ENCODE results near the gene SPOCK1. TPM values are rescaled to one million over a fixed set of nuclear protein-coding genes. Genes with fewer than 3 reads are reported as not detected.

SPOCK1 gene
- total and polyA plus RNA-seq, 2 experiments from 2014 or later = 5.6 to 10.1 TPM

GRCh38 chr5:137402436-137403187 lies 96.5 kb downstream of the SPOCK1 start:
- H3K4me2 ChIP-seq = no peak overlapping the region
- H3K9me2 ChIP-seq (replicated peaks; ENCODE audit: insufficient read depth) = no peaks in the 10 kb centered on the region
- H2AFZ ChIP-seq = no peak overlapping the region
- no peaks in the 10 kb centered on the region for H3K36me3 ChIP-seq (replicated peaks; ENCODE audit: insufficient read depth, low read depth)
- no peaks in the 10 kb centered on the region for H3K4me1 ChIP-seq (ENCODE audit: insufficient read depth)
- no peak overlapping the region for H3K27ac ChIP-seq
- H3K4me3 ChIP-seq = no peak overlapping the region
- no peak for DNase-seq (ENCODE audit: low spot score)
- WGBS (ENCODE audit: low lambda C conversion rate, missing lambda C conversion rate) = 83% methylated on average over 5 of the region's 5 CpGs
- TF ChIP-seq EZH2phosphoT487 (IDR thresholded peaks at IDR 0.05; ENCODE audit: low read depth, severe bottlenecking, unreplicated experiment) = no peak
- no peak for TF ChIP-seq EZH2 (IDR thresholded peaks at IDR 0.05; ENCODE audit: borderline replicate concordance)
- TF ChIP-seq, protein P1, sequence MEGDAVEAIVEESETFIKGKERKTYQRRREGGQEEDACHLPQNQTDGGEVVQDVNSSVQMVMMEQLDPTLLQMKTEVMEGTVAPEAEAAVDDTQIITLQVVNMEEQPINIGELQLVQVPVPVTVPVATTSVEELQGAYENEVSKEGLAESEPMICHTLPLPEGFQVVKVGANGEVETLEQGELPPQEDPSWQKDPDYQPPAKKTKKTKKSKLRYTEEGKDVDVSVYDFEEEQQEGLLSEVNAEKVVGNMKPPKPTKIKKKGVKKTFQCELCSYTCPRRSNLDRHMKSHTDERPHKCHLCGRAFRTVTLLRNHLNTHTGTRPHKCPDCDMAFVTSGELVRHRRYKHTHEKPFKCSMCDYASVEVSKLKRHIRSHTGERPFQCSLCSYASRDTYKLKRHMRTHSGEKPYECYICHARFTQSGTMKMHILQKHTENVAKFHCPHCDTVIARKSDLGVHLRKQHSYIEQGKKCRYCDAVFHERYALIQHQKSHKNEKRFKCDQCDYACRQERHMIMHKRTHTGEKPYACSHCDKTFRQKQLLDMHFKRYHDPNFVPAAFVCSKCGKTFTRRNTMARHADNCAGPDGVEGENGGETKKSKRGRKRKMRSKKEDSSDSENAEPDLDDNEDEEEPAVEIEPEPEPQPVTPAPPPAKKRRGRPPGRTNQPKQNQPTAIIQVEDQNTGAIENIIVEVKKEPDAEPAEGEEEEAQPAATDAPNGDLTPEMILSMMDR (IDR thresholded peaks at IDR 0.05; ENCODE audit: poor library complexity) = no peak
- H4K20me1 ChIP-seq (ENCODE audit: insufficient read depth, poor library complexity, severe bottlenecking) = no peaks in the 10 kb centered on the region
- H3K27me3 ChIP-seq = no peaks in the 10 kb centered on the region
- H3K79me2 ChIP-seq = no peaks in the 10 kb centered on the region
- H3K9me3 ChIP-seq (ENCODE audit: low read depth) = no peaks in the 10 kb centered on the region

- H3K27ac ChIP-seq = no peak overlapping the region
- H3K4me3 ChIP-seq = no peak overlapping the region
- WGBS (ENCODE audit: low lambda C conversion rate, missing lambda C conversion rate) = 68% methylated on average over 2 of the region's 2 CpGs
- no peaks in the 10 kb centered on the region for H4K20me1 ChIP-seq (ENCODE audit: insufficient read depth, poor library complexity, severe bottlenecking)
- no peaks in the 10 kb centered on the region for H3K4me1 ChIP-seq (ENCODE audit: insufficient read depth)
- DNase-seq (ENCODE audit: low spot score) = no peak
- no peak overlapping the region for H2AFZ ChIP-seq
- no peaks in the 10 kb centered on the region for H3K9me3 ChIP-seq (ENCODE audit: low read depth)
- TF ChIP-seq, protein P1 (IDR thresholded peaks at IDR 0.05; ENCODE audit: poor library complexity) = no peak
- TF ChIP-seq EZH2 (IDR thresholded peaks at IDR 0.05; ENCODE audit: borderline replicate concordance) (no peak), EZH2phosphoT487 (IDR thresholded peaks at IDR 0.05; ENCODE audit: low read depth, severe bottlenecking, unreplicated experiment) (no peak)
- no peak overlapping the region for H3K4me2 ChIP-seq
- H3K36me3 ChIP-seq (replicated peaks; ENCODE audit: insufficient read depth, low read depth) = no peaks in the 10 kb centered on the region
- H3K79me2 ChIP-seq = no peaks in the 10 kb centered on the region
- no peaks in the 10 kb centered on the region for H3K9me2 ChIP-seq (replicated peaks; ENCODE audit: insufficient read depth)
- no peaks in the 10 kb centered on the region for H3K27me3 ChIP-seq
Measured at GRCh38 chr5:137401946-137402345, 97.2 kb downstream of the SPOCK1 start.

- no peaks in the 10 kb centered on the region for H3K36me3 ChIP-seq (replicated peaks; ENCODE audit: insufficient read depth, low read depth)
- no peak for DNase-seq (ENCODE audit: low spot score)
- no peaks in the 10 kb centered on the region for H3K9me3 ChIP-seq (ENCODE audit: low read depth)
- no peak overlapping the region for H3K27ac ChIP-seq
- no peaks in the 10 kb centered on the region for H3K79me2 ChIP-seq
- no peak overlapping the region for H3K4me3 ChIP-seq
- H3K4me1 ChIP-seq (ENCODE audit: insufficient read depth) = no peaks in the 10 kb centered on the region
- H2AFZ ChIP-seq = no peak overlapping the region
- H3K9me2 ChIP-seq (replicated peaks; ENCODE audit: insufficient read depth) = no peaks in the 10 kb centered on the region
- TF ChIP-seq EZH2 (IDR thresholded peaks at IDR 0.05; ENCODE audit: borderline replicate concordance) (no peak), EZH2phosphoT487 (IDR thresholded peaks at IDR 0.05; ENCODE audit: low read depth, severe bottlenecking, unreplicated experiment) (no peak)
- TF ChIP-seq, protein P1 (IDR thresholded peaks at IDR 0.05; ENCODE audit: poor library complexity) = no peak
- WGBS (ENCODE audit: low lambda C conversion rate, missing lambda C conversion rate) = 97% methylated on average over 5 of the region's 5 CpGs
- H4K20me1 ChIP-seq (ENCODE audit: insufficient read depth, poor library complexity, severe bottlenecking) = no peaks in the 10 kb centered on the region
- no peak overlapping the region for H3K4me2 ChIP-seq
- no peaks in the 10 kb centered on the region for H3K27me3 ChIP-seq
Measured at GRCh38 chr5:137400571-137400970, 98.6 kb downstream of the SPOCK1 start.

Measured in hepatocyte (in vitro differentiated cells).